CD4-positive, alpha-beta T cell treated with Interleukin-17A for 1 hour (primary cell): ENCODE data around the gene ANKRD11.
"Not testable (repeated sequence)": the region's sequence is repeated elsewhere in the genome, so short reads cannot be mapped to it uniquely, and the experiment has no call there.

Experiments
- DNase-seq: peaks from one replicate; pipeline ENCODE4 v3.0.0-alpha.2; 2020

The ANKRD11 gene

DNA sequence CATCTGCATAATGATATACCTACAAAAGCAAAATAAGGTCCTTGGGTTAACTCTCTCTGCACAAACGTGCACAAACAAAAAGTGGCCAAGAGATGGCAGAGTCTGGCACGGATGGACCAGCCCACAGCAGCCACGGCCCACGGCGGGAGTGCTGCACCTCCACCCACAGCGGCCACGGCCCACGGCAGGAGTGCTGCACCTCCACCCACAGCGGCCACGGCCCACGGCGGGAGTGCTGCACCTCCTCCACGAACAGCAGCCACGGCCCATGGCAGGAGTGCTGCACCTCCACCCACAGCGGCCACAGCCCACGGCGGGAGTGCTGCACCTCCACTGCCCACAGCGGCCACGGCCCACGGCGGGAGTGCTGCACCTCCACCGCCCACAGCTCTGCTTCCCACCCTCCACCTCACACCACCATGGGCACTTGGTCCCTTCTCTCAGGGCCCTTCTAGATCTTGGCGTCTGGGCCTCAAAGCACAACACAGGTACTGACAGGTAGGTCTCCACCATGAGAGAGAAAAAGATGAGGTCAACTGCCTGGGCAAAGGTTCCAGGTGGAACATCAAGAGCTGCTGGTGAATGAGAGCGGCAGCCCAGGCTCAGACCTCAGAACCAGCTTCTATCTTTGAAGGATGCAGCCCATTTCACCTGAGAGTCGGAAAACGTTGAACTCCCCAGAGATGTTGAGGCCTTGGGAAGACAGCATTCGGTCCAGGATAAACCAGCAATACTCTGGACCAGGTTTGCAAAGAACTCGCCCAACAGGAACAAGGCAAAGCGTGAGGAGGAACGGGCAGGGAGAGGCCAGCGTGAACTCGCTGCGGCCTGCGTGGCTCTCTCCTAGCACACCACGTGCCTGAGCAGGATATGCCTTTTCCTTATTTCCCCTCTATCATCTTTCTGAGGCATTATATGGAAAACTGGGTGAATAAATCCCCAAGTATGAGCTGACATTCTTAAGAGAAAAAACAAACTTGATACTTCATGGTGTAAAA, 148.4 kb downstream of the ANKRD11 start:
- peak; percentile 47 for DNase-seq

DNA sequence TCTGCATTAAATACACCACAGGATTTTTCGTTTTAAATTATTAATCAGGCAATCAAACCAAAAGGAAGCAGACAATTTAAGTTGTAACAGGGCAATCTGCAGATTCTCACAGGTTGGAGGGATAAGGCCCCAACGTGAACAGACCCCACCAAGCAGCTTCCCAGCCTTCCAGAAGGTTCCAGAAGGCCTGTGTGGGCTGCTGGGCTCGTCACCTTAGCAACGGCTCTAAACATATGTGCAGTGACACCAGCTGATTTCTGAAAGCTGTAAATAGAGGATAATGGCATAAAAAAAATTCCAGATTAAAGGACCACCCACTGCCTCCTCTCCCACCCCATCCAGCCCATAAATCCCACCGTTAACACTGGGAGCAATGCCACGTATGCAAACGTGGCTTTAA, 149.1 kb downstream of the ANKRD11 start:
- no peak for DNase-seq

DNA sequence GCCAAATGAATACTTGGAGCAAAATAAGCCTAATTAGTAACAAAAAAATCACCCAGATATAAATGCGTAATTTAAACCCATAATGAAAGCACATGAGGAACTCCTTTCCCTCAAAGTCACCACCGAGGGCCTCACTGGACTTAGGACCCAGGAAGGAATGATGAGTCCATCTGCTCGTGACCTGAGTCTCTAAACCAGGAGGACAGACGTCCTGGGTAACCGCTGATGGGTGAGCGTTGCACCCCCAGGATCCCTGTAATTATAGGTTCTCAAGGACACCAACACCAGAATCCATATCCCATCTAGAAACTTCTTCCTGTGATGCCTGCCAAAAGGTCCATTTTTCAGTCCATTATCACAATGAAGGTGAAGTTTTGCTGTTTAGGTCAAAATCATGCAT, 151.5 kb downstream of the ANKRD11 start:
- DNase-seq, result no peak

DNA sequence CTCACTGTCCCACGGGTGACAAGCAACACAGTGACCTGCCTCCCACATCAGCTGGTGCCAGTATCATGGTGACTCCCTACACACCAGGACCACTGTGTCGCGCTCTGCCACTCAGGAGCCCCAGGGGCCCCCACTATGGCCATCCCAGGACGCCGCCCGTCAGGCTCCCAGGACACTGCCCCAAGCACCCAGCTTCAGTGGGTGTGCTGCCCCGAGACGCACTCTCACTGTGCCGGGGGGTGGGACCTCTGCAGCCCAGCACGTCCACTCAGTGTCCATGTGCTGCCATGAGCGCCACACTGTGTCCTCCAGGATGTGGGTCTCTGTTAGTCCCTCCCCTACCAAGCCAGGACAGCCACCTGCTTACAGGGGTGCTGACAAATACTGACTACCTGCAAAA, 152.4 kb downstream of the ANKRD11 start:
- no peak for DNase-seq

DNA sequence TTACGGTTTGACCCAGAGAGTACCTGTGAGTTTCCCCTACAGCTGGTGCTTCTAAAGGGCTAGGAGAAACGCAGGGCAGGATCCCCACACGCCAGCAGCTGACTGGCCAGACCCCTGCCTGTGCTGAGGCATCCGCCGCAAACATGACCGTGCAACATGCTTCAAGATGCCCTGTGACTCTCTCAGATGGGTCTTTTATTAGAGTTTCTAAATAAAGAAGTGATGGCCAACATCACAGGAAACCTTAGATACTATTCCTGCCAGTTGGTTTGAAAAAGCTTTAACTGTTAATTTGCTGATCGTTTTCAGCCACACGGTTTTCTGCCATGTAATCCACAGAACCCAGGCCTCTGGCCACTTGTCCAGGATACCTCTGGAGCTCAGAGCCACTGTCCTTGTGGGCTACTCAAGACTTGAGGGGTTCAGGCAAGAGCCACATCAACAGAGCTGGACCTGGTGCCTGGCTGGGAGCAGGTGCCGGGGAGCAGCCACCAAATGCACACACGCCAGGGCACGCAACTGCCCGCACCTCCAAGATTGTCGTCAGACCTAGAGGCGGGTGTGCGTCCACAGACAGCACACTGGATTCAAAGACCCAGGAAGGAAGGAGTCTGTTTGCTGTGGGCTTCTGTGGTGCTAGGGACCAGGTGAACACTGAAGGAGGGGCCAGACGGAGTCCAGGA, 154.4 kb downstream of the ANKRD11 start:
- no peak for DNase-seq

DNA sequence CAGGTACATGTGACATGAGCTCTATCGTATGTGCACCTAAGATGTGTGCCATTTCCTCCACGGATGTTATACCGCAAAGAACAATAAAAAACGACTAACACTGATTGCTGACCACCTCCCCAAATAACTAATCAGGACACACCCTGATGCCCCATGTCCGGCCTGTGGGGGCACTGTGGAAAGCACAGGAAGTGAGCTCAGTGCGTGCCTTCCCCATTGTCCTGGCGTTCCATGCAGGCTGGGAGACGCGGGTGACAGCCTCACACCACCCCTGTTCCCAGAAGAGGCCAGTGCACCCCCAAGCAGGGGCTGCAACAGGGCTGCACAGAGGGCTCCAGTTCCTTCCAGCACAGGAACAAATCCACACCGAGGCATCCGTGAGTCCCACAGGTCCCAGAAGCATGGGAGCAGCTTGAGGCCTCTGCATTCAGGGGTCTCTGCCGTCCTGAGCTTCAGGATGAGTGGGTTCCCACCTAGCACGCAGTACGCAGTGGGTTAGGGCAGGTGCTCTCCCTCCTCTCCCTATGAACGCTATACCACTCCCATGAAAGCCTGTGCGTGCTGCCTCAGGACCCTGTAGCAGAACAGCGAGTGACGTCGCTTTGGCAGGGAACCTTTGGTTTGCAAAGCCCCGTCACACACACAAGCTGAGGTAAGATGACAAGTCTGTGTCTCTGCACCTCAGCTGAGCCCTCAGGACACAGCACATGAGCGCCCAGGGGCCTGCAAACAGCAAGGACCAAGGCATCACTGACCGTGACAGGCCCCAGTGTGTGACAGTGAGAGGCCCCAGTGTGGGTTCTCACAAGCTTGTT, 155.2 kb downstream of the ANKRD11 start:
- no peak for DNase-seq

DNA sequence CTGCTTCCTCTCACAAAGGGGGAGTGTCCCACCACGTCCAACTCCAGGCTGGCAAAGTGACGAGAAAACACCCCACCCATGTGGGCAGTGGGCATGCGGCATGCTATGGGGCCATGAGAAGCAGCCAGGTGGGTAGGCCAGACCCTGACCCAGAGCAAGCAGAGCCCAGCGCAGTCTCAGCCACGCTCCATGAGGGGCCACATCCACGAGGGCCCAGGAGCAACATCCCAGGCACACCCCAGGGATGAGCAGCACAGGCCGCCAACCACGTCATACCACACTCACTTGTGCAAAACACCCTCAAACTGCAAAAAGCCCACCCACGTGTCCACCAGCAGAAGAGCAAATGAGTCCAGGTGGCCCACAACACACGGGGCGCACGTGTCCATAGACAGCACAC, 155.9 kb downstream of the ANKRD11 start:
- DNase-seq, result no peak

DNA sequence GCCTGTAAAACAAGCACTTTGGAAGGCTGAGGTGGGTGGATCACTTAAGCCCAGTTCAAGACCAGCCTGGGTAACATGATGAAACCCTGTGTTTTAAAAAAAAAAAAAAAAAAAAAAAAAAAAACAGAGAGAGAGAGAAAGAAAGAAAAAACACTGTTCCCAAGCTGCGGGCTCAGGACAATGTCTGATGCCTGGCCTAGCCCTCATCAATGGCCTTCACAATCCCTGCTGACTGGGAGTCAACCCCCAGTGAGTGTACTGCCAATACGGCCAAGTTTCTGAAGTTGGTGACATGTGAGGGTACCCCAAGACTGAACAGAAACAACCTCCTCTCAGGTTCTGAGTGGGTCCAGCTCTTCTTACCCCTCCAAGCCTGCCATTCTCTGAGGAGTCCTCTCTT, 156.3 kb downstream of the ANKRD11 start:
- no peak for DNase-seq

DNA sequence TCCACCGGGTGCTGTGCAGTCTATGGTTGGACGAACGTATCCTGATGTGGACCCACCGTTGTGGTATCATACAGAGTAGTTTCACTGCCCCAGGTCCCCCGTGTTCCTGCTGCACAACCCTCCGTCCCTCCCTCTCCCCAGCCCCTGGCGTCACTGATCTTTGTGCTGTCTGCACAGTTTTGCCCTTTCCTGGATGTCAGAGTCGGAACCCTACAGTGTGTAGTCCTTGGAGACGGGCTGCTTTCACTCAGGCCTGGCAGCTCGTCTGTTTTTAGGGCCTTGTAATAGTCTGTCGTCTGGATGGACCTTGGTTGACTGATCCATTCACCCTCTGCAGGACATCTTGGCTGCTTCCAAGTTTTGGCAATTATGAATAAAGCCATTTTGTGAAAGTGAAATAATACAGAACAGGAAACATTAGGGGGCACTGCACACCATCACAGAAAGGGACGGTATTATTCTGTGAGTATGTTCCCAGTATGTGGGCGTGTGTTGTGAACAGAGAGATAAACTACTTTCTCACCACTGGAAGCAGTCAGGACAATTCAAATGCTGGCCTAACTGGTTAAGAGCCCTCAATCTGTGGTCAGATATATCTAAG, 156.9 kb downstream of the ANKRD11 start:
- DNase-seq, result peak; percentile 77

DNA sequence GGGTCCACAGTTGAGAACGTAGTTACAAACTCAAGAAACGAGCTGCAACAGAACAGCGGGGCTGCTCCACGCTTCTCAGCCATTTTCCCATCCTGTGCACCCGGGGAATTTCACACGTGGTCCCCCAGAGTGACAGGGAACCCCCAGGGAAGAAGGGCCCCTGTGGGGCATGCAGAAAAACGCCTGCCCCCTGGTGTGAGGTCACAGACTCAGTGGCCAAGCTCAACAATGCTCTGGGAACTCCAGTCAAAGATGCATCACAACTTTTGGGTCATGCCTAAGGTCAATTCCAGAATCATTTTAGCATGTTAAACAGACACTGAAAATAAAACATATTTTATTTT, 157.5 kb downstream of the ANKRD11 start:
- DNase-seq, result no peak

DNA sequence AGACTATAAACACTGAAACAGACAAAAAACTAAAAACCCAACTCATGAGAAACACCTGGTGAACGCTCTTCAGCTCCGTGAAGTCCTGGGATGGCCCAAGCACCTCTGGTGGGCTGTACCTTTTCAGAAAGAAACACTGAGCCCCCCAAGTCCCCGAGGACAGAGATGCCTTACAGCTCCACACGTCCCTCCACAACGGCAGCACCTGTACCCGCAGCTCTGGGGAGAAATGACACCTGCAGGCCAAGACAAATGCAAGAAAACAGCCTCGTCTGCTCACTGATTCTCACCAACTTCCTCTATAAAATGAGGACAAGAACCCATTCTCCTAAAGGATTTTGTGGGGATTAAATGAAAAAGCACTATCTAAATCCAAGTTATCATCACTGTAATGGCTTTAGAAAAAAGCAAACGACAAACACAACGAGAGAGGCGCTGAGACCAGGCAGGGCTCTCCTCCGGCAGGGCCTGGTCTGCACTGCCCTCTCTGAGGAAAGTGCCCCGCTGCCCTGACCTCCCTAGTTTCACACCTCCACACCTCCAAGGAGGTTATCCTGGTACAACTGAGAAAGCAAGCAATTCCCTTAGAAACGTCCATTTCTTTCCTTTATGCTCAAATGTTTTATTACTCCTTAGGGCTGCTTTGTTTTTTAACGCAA, 158.0 kb downstream of the ANKRD11 start:
- DNase-seq, result no peak

DNA sequence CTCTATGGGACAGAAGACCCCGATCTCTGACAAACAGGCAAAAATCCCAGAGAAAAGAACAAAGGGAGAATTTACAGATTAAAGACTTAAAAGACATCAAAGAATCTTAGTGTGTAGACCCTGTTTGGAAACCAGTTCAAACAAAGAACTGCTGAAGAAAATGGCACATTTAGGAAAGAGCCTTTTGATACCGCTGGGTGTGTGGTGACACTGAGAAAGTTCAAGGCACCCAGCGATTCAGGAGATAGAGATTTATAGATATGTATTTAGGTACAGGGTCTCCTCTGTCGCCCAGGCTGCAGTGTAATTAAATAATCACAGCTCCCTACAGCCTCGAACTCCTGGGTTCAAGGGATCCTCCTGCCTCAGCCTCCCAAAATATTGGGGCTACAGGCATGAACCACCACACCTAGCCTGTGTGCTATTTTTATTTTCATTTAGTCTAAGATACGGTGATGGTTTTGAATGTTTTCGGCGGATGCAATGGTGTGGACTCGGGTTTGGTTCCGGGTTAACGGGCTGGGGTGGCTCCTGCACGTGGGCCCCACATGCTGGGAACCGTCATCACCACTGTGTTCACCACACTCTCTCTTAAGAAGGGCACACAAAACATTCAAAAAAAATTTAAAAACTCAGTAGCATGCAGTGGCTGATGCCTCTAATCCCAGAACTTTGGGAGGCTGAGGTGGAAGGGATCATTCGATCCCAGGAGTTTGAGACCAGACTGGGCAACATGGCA, 158.8 kb downstream of the ANKRD11 start:
- DNase-seq, result peak; percentile 58

DNA sequence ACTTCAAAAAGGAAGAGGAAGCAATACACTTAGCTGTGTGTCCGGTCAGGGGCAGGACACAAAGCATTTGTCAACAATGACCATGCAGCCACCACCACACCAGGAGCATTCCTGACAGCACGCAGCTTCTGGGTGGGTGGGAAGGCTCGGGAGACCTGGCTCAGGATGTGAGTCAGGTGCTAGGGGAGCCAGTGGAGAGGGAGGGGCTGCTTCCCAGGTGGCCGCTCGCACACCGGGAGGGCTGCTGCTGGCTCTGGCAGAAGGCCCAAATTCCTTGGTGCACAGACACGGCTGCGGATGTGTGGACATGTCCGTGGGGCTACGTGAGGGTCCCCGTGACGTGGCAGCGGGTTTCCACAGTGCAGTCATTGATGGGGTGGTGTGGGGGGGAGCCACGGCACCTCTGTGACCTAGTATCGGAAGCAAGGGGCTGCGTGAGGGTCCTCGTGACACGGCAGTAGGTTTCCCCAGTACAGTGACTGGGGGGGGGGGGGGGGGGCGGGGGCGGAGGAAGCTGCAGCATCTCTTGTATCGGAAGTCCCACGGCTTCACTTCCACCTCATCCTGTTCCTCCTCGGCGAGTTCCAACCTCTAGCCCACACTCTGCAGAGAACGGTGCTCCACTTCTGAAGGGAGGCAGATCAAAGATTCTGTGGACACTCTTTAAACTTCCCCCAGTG, 160.0 kb downstream of the ANKRD11 start:
- peak; percentile 72 for DNase-seq

DNA sequence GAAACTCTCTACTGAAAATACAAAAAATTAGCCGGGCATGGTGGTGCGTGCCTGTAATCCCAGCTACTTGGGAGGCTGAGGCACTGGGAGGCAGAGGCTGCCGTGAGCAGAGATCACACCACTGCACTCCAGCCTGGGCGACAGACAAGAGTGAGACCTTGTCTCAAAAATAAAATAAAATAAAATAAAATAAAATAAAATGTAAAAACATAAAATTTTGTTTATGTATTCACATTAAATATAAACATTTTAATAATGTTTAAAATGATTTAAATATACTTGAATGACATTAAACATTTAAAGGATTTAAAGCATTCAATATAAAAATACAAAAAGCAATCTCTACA, 160.6 kb downstream of the ANKRD11 start:
- not testable (repeated sequence) for DNase-seq

DNA sequence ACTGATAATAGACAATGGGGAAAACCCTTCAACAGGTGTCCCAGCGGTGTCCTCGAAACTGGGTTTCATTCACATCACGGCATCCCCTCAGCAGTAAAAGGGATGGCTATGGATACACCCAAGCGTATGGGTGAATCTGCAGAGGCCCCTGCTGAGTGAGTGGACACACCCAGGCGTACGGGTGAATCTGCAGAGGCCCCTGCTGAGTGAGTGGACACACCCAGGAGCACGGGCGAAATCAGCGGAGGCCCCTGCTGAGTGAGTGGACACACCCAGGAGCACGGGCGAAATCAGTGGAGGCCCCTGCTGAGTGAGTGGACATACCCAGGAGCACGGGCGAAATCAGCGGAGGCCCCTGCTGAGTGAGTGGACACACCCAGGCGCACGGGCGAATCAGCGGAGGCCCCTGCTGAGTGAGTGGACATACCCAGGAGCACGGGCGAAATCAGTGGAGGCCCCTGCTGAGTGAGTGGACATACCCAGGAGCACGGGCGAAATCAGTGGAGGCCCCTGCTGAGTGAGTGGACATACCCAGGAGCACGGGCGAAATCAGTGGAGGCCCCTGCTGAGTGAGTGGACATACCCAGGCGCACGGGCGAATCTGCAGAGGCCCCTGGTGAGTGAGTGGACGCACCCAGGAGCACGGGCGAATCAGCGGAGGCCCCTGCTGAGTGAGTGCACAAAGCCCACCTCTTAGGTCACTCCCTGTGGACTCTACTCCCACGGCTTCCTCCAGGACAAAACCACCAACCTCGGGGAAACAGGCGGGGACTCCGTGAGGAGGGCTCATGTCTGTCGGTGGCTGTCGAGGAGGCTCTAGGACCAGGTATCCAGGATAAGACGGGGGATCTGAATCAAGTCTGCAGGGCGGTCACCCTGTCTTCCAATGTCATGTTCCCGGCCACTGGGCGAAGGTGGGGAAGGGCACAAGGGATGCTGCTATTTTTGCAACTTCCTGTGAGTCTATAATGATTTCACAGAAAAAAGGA, 161.7 kb downstream of the ANKRD11 start:
- DNase-seq, result not testable (repeated sequence)

DNA sequence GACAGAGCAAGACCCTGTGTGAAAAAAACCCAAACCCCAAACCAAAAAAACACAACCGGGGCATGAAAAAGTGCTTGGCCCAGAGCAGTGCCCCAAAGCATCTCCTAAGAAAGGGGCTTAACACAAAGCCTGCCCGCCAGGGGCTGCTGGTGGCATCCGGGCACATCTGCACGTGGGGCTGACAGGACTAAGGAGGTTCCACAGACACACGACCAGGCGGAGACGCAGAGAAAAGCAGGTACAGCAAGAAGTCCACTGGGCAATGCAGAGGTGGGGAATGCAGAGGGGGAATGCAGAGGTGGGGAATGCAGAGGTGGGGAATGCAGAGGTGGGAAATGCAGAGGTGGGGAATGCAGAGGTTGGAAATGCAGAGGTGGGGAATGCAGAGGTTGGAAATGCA, 163.6 kb downstream of the ANKRD11 start:
- DNase-seq, result no peak

DNA sequence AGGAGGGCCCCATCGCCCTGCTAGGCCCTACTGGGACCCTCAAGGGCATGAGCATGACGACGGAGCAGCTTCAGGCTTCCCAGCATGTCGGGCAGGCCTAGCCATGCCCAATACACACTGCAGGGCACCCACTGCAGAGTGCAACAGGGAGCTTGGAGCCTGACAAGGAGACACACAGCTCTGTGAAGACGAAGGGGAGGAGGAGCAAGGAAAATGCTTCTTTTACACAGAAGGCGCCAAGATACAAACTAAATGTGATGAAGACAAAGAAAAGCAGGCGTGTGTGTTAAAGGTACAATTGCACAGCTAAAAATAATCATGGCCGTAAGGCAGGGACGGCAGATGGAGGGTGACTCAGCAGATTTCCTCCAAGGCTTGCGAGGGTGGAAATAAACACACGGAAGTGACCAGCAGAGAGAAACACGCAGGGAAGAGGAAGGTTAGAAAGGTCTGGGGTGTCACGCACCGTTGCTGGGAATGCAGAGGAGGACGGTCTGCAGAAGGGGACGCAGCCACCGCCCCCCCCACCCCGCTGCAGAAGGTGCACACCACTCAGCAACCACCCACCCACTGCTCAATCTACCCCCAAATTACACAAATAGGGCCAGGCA, 164.4 kb downstream of the ANKRD11 start:
- peak; percentile 31 for DNase-seq

DNA sequence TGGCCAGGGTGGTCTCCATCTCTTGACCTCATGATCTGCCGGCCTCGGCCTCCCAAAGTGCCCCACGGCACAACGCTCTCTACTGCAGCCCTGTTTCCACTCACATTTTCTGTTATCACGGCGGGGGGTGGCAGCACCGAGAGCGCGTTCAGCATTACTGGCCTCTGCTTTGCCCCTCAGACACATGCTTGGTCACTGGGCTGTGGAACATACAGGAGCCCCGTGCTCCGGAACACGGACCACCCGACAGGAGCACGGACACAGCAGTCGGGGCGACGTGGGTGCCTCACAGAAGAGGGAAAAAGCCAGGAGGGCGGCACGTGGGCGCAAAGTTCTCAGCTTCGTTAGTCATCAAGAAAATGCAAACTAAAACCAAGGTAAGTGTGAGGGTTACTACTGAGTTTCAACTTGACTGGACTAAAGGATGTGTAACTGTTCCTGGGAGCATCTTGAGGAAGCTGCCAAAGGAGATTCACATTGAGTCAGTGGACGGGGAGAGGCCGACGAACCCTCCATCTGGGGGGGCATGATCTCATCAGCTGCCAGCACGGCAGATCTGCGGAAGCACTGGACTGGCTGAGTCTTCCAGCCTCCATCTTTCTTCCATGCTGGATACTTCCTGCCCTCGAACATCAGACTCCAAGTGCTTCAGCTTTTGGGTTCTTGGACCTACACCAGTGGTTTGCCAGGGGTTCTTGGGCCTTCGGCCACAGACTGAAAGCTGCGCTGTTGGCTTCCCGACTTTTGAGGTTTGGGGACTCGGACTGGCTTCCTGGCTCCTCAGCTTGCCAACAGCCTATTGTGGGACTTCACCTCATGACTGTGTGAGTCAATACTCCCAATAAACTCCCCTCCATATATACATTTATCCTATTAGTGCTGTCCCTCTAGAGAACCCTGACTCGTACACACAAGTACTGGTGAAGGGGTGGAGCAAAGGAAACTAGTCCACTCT, 166.0 kb downstream of the ANKRD11 start:
- DNase-seq, result no peak
